Stimulated activated CD4-positive, alpha-beta T cell treated with anti-CD3 and anti-CD28 coated beads, Interleukin-1b, Interleukin-23, amount 100 ng/mL, for 1 hour (primary cell): Measurements from ENCODE around the gene MAP4K2.
A peak's percentile ranks its signal among the peaks of the same experiment; 100 is the strongest.
"Not testable (repeated sequence)": the region's sequence is repeated elsewhere in the genome, so short reads cannot be mapped to it uniquely, and the experiment has no call there.

Experiments
- DNase-seq, 2 donors: peaks; one replicate each; pipeline ENCODE4 v3.0.0-alpha.2; 2020; ENCODE audit warnings: low read depth in 2 of 2

Gene MAP4K2

DNA sequence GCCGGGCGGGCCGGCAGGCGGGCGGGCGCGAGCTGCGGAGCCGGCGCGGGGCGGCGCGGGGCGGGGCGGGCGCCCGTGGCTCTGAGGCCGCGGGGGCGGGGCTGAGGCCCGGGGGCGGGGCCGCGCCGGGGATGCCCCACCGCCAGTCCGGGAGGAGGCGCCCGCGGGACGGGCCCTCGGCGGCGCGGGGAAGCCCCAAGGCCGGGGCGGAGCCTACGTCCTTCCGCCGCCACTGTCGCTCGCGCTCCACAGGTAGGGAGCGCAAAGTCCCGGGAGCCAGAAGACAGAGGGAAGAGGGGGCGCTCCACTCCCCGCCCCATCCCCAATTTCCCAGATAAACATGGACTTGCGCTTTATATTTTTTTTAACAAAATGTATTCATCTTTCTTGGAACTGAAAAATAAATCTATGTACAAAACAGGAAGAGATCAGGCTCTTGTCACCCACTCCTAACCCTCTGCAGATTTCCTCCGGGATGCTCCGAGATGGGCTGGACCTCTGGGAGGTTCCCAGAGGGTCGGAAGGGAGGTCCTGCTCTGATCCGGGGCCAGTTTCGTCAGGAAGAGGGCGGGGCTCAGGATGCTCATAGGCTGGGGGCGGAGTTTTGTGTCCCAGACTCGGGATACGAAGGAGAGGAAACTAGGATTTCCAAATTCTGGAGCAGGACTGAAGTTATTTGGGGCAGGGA, at the start of gene MAP4K2:
Gene MAP4K2, minus strand, starts transcription at position 57 of the 688 bp plus-strand sequence. CDS start 65 bp downstream, outside the sequence.
- peak; percentile 73 to 83 for DNase-seq

DNA sequence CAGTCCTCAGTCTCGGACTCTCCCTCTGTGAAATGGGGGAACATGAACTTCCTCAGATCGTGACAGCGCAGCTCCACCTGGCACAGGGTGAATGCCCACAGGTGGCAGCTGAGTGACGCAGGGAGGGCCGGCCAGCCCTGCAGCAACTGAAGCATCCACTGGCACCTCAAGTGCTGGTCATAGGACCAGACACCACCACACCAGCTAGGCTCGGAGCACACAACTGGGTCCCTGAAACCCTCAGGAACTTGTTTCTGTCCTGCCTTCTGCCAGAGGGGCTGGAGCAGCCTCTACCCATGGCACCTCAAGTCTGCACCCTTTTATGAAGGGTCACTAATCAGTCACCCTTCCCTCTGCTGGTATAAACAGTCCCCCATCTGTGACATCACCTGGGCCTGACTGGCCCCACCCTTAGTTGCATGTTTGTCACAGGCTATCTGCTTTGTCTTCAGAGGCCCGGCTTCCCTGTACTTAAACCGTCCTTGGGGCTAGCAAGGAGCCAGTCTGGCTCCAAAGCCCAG, 48.9 kb upstream of the MAP4K2 start:
- DNase-seq, result no peak

DNA sequence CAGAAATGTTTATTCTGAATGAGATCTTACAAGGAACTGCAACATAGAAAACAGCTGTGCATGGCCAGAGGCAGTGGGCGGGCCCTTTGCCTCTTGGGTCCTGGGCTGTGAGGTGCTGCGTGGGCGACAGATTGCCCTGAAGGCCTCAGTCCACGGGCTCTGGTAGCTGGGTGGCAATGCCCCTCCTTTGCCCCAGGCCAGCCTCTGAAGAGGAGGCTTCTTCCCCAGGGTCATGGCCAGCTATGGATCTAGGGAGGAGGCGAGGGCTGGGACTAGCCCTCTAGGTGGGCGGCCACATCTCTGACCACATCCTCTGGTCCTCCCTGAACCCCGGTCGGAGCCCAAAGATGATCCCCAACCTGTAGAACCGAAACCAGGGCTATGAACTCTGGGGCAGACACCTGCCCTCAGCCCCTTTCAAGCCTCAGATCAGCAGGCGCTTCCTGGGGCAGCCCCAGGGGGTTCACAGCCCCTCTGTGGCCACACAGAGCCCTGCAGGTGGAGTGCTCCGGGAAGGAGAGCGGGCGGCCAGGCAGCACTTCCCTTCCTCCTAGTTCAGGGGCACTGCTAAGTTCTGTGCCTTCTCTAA, 48.1 kb upstream of the MAP4K2 start:
- no peak for DNase-seq

DNA sequence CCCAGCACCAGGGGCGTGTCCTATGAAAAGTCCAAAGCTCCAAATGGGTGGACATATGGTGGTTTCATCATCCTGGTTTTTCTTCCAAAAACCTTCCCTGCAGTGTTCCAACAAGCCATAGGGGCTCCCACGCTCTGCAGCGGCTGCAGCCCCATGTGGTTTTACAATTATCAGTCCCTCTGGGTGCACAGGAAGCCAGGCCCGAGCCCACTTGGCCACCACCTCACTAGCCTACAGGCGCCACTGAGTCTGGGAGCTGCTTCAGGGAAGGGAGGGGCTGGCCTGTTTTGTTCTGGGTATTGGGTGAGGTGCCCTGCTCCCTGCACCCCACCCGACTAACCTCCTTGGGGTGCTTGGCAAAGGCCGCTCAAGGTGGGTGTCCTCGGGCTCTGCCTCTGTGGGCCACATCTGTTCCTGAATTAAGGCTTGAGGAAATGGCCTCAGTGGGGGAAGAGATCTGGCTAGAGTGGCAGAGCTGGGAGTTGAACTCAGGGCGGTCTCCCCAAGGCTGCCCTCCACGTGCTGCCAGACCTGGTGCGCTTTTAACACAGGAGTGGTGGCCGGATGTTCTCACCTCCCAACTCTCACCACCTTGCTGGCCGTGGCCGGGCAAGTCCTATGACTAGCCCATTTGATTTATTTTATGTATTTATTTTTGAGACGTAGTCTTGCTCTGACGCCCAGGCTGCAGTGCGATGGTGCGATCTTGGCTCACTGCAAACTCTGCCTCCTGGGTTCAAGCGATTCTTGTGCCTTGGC, 46.8 kb upstream of the MAP4K2 start:
- no peak for DNase-seq

DNA sequence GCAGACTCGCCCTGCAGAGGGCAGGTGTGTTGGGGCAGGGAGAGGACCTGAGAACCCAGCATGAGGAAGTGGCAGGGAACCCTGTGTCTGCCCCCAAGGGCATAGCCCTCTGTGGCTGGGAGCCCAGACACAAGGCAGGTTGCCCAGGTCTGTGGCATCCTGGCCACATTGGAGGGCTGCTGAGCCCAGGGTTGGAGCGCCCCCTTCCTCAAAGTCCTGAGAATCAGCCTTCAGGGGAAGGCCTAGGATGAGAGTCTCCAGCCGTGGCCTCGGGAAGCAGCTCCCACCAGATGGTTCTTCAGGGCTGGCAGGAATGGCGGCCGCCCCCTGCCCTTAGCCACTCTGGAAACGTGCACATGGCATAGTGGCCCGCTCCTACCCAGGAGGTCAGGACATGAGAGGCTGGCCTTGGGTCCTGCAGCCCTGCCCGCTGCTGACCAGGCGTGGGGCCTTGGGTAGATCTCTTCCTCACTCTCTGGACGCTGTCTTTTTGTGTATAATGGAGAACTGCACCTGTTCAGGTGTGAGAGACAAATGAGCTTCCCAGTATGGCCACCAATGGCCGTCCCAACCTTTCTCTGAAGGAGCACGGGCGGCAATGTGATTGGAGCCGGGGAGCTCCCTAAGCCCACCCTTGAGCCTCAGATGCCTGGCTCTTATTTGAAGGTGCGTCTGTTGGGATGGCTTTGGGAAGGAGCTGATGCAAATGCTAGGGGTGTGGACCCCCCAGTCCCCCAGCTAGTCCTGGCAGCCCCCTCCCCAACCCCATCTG, 46.0 kb upstream of the MAP4K2 start:
- DNase-seq, result no peak

DNA sequence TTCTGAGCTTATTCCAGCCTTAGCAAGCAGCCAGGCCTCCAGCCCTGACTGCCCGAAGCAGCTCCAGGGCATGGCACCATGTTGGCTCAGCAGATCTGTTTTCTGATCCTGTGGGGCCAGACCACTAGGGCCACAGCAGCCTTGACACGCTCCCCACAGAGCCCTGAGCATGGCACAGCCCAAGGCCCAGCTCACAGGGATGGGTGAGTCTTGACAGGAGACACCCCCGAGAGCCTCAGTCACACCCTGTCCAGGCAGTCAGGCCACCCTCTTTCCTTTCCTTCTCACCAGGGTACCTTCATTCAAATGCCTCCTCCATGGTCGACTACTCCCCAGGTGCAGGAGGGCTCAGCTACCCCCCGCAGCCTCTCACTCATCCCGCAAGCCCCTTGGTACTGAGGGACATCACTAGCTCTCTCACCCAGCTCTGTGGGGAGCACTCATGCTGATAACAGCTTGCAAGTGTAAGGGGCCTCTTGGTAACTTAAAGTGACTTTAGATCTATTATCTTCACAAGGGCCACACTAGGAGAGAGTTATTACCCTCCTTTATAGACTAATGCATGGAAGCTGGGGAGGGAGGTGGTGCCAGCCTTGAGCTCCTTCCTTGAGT, 45.3 kb upstream of the MAP4K2 start:
- no peak for DNase-seq

DNA sequence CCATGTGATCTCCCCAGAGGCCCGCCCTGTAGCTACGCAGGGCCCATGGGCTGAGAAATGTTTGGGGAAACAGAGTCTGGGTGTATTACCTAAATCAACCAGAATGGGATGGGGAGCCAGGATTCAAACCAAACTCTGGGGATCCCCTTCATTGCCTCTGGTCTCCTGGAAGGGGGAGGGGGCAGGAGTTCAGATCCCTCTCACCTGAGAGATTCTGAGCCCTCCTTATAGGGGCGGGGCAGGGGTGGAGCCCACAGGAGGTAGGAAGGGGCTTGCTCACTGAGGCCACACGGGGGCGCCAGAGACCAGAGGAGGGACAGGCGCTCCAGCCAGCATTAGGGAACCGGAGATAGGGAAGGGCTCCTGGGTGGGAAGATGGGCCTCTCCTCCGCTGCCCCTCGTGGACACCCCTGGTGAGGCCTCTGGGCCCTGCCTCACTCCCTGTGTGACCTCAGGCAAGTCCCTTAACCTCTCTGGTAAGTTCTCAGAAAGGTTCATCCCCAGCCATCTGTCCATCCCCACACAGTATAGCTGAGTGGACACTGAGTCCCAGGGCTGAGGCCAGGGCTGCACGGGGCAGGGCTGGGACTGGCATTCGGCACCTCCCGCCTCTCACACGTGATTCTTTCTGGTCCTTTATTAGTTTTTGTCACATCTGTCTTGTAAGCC, 44.1 kb upstream of the MAP4K2 start:
- DNase-seq, result peak; percentile 85 to 94

DNA sequence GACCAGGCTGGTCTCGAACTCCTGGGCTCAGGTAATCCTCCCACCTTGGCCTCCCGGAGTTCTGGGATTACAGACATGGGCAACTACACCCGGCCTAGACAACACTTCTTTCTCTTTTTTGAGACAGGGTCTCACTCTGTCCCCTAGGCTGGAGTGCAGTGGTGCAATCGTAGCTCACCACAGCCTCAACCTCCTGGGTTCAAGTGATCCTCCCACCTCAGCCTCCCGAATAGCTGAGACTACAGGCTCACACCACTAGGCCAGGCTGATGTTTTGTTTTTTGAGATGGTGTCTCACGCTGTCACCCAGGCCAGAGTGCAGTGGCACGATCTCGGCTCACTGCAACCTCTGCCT, 42.7 kb upstream of the MAP4K2 start:
- not testable (repeated sequence) for DNase-seq

DNA sequence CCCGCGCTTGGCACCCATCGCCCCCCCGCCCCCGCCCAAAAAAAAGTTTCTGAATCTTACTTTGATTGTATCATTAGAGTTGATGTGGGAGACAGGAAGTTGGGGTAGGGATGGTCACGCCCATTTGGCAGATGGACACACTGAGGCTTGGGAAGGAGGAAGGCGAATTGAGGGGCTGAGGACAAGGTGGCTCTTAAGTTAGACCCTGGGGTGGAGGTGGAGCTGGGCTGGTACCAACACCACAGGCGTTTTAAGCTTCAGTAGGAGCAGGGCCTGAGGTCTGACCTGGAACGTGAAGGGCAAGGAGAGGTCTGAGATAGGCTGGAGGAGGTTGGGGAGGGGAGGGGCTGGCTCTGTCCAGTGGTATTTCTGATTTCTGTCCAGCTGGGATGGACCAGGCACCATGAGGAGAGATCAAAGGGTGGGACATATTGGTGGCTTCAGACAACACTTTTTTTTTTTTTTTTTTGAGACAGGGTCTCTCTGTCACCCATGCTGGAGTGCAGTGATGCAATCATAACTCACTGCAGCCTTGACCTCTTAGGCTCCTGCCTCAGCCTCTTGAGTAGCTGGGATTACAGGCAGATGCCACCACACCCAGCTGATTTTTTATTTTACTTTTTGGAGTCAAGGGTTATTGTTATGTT, 42.2 kb upstream of the MAP4K2 start:
- DNase-seq, result no peak

DNA sequence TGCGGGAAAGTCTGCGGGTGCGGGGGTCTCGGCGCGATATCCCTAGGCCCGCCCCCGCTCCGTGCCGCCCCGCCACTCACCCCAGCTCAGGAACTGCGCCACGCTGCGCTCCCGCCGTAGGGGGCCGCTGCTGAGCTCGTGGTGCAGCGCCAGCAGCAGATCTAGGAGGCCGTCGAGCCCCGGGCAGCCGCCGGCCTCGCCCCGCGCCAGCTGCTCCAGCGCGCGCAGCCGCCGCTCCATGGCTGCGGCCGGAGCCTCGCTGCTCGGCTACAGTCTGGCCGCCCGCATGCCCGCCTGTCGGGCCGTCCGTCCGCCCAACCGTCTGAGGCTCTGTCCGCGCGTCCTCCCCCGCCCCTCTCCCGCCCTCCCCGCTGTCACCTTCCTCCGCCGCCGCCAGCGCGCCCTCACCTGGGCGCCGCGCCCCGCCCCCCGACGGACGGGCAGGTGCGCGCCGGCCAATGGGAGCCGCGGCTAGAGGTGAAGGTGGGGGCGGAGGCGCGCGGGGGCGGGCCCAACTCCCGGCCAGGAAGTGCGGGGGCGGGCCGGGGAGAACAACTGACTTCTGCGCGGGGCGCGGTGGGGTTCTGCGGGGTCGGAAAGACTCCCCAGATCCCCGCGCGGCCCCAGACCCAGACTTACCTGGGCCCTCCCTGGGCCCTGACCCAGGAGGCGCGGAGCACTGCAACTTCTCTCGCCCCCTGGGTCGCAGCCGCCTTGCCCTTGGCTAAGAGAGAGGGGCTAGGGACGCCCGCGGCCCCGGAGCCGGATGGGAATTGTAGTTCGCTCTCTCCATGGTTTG, 41.5 kb upstream of the MAP4K2 start, which contains the start of gene CDC42BPG:
Gene CDC42BPG, minus strand, starts transcription at position 324 of the 799 bp plus-strand sequence. Its CDS starts 84 bp downstream, at position 240.
- DNase-seq, result peak in 1 of 2 donors; percentile 36

DNA sequence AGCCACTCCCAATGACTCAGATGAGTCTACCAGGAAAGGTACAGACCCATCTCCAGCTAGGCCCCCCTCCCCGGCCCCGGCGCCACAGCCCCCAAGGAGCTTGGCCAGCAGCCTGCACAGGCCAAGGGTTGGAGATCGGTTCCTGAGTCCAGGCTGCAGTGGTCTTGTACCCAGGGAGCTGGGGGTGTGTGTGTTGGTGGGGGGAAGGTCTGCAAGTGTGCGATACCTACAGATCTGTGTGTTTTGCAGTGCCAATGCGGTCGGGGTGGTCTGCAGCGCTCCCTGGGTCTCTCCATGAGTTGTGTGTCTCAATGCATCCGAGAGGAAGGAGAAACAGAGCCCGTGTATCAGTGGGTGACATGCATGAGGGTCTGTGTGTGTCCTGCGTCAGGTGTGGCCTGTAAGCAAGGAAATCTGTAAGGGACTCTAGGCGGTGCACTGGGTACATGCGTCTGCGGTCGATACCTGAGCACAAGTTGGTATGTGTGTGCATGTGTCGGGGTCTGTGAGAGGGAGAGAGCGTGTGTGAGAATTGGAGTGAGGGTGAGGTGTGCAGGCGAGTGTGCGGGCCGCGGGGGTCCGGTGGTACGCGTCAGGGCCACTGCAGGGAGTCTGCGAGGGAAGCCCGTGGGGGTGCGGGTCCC, 40.8 kb upstream of the MAP4K2 start:
- DNase-seq, result no peak

DNA sequence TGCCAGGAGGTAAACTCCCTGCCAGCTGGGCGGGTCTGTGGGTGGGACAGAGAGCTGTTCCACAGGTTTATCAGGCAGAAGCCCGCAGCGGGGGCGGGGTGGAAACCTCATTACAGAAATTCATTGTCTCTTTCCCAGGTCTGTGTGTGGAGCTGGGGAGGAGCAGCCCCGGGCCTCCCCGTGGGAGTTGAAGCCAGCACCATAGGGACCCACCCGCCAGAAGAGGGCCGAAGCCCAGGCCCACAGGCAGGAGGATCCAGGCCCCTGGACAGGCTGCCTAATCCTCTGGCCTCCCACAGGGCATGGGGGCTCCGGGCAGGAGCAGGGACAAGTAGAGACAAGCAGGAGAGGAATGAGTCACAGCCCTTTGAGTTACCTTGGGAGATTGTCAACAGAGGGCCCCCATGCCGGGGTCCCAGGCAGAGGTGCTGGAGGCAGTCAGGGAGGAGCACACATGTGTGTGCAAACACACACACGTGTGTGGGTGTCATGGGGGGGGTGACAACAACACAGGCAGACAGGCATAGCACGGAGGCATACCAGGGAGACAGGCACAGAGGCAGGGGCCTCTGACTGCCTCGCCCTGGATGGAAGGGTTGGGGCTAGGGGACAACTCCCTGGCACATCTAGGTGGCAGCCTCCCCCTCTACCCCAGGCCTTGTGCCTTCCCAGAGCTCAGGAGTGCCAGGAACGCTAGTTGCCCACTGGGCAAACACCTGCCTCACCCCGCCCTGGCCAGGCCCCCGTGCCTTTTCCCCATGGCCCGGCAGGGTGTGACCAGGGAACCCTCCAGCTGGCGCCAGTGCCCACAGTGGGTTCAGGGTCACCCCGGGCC, 40.1 kb upstream of the MAP4K2 start:
- DNase-seq, result no peak

DNA sequence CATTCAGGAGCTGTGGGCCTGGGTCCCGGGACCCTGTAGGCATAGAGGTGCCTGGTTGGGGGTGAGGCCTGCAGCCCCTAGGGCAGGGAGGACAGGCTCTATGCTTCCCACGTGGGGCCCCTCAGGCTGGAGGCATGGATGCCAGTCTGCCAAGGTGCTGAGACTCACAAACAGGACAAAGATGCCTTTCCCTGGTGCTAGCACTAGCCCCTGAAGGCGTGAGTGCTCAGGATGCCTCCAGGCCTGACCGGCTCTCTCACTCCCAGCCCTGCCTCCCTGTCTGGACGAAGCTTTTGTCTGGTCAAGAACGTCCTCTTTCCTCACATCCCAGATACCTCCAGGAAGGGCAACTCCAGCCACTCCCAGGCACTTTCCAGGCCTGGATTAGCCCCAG, 39.3 kb upstream of the MAP4K2 start:
- DNase-seq, result no peak

DNA sequence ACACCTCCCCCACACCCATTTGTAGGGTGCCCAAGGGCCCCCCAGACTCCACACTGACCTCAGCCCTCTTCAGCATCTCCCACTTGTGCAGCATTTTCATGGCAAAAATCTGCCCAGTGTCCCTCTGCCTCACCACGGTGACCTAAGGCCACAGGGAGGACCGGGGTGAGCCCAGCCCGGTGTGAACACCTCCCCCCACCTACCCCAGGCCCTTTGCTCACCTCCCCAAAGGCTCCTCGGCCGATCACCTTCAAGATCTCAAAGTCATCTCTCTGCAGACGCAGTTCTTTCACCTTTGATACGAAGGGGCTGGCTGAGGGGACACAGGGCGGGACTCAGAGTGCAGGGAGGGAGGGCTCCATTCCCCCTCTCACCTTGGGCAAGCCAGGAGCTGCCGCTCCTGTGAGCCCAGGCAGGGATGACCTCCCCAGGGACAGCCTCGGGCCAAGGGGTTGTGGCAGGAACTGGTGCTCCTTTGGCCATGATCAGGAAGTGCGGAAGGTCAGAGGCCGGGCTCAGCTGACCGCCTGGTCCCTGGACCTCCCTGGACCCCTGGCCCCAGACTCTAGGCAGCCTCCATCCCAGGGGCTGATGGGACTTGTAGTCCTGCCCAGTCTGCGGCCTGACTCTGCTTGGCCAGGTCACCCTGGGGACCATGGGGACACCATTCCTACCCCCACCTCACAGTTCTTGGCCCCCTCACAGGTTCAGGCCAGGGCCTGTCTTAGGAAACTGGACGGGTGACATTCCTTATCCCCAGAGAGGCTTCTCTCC, 38.8 kb upstream of the MAP4K2 start:
- DNase-seq, result no peak

DNA sequence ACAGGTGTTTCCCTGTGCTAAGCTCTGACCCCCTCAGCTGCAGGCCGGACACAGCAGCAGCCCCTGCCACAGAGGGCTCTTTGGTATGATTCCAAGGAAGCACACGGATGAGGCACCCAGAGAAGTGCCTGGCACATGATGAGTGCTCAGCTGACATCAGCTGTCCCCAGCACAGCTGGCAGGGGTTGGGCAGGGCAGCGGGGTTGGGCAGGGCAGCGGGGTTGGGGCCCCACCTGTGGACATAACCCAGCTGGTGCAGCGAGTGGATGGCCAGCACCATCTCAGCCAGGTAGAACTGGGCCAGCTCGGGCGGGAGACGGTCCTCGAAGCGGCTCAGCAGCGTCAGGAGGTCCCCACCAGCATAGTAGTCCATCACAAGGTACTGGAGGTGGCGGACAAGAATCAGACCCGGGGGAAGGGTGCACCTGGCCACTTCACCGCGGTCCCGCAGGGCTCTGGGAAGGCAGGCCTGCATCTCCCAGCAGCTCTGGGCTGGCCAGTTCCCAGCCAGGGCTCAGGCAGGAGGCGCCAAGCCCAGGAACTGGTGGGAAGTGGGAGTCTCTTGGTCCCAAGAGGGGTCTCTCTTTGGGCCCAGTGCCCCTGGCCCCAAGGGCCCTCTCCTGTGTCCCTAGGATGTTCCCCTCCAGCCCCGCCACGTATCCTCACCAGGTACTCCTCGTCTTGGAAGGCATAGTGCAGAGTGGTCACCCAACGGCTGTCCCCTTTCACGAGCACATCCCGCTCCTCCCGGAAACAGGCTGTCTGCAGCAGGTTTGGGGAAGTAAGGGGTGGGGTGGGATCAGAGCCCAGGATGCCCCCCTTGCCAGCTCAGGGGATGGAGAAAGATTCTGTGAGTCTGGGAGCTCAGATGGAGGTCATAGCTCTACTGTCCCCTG, 37.1 kb upstream of the MAP4K2 start:
- DNase-seq, result no peak

DNA sequence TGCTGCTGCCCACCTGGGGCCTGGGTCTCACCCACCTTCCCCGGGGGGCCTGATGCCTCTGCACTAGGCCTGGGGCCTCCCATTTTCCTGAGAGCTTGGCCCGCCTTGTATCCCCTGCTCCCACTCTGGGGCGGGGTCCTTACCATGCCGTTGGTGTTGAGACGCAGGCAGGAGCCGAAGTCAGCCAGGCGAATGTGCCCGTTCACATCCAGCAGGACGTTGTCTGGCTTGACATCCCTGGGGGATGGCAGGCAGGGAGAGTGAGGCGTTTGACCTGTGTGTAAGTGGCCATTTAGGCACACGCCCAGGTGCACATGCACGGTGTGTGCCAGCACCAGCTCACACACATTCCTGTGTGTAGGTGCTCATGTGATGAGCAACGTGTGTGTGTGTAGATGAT, 36.3 kb upstream of the MAP4K2 start:
- DNase-seq, result no peak
